ENCODE data around the gene CHAF1A. TPM values are rescaled to one million over a fixed set of nuclear protein-coding genes. Genes with fewer than 3 reads are reported as not detected.

The CHAF1A gene
- total RNA-seq, 3 donors from 2014 or later: 6.3 to 8.2 (median 7.9) TPM

DNA sequence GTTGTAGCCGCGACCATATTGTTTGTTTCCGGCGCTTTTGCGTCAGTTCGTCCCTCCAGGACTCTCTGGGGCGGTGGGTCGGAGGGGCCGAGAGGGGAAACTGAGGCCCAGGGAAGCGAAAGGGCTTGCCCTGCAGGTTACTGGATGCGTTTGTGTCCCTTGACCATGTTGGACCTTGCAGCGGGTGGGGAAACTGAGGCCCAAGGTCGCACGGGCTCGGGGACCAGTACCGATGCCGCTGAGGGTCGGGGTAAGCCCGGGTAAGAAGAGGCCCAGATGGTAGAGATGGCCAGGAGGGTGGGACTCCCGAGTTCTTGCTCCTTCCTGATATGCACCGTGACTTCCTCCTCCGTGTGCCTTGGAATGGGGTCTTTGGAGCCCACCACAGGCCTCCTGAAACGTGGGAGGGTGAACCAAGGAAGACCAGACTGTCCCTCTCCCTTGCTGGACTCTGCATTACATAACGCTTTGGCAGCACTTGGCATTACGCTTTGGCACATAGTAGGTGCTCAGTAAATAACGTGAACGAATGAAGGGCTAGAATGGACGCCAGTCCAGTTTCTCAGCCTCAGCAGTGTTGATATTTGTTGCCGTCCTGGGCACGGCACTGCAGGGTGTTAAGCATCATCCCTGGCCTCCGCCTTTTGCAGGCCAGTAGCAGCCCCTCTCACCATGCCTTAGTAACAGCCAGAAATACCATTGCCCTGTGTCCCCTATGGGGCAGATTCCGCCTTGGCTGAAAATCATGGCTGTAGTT is 743 bp downstream of the CHAF1A start:
- Histone ChIP-seq H3K4me1 (peaks cover 8 to 13% of the 10 kb centered on the region in 2 donors), H3K36me3 (no peaks in the 10 kb centered on the region), H3K27me3 (no peaks in the 10 kb centered on the region), H3K4me3 (peak overlapping the region; percentile 62 to 95 (median 89)), H3K9me3 (no peaks in the 10 kb centered on the region), H3K27ac (peak overlapping the region; percentile 90 to 97)
- TF ChIP-seq, protein P1, sequence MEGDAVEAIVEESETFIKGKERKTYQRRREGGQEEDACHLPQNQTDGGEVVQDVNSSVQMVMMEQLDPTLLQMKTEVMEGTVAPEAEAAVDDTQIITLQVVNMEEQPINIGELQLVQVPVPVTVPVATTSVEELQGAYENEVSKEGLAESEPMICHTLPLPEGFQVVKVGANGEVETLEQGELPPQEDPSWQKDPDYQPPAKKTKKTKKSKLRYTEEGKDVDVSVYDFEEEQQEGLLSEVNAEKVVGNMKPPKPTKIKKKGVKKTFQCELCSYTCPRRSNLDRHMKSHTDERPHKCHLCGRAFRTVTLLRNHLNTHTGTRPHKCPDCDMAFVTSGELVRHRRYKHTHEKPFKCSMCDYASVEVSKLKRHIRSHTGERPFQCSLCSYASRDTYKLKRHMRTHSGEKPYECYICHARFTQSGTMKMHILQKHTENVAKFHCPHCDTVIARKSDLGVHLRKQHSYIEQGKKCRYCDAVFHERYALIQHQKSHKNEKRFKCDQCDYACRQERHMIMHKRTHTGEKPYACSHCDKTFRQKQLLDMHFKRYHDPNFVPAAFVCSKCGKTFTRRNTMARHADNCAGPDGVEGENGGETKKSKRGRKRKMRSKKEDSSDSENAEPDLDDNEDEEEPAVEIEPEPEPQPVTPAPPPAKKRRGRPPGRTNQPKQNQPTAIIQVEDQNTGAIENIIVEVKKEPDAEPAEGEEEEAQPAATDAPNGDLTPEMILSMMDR (IDR thresholded peaks at IDR 0.05): no peak
- no peak for TF ChIP-seq POLR2AphosphoS5 (IDR thresholded peaks at IDR 0.05)
- no peak for TF ChIP-seq POLR2A (IDR thresholded peaks at IDR 0.05)
- intact Hi-C loops (cut with DNase I; ENCODE audit: low total_unique reads): no loop called here
- DNase-seq (ENCODE audit: low spot score in 2 of 2): no peak

DNA sequence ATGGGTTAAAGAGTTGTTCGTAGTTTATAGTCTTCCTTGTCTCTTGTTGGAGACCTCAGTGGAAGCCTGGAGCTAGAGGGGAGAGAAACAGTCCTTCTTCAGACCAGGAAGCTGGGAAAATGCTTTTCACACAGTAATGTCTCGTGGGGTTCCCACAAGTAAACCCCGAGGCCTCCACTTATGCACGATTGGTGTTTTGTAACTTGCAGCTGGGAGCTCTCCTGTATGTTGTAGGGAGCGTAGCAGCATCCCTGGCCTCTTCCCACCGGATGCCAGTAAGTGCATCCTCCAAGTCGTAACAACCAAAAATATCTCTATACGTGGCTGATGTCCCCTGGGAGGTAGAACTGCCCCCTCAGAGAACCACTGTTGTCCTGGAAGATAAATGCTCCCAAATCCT is 3.5 kb downstream of the CHAF1A start:
- no peak for DNase-seq (ENCODE audit: low spot score in 2 of 2)
- Histone ChIP-seq H3K27ac (no peak overlapping the region), H3K27me3 (no peaks in the 10 kb centered on the region), H3K9me3 (no peaks in the 10 kb centered on the region), H3K4me1 (peaks cover 8% of the 10 kb centered on the region in 2 donors), H3K36me3 (no peaks in the 10 kb centered on the region), H3K4me3 (no peak overlapping the region)
- intact Hi-C loops (cut with DNase I; ENCODE audit: low total_unique reads): loop anchor here (1.0 kb wide), 1 partner anchor 39 kb away; no protein-coding TSS in a partner anchor
- TF ChIP-seq POLR2AphosphoS5 (IDR thresholded peaks at IDR 0.05): no peak
- no peak for TF ChIP-seq POLR2A (IDR thresholded peaks at IDR 0.05)
- TF ChIP-seq, protein P1 (IDR thresholded peaks at IDR 0.05): no peak

- DNase-seq (ENCODE audit: low spot score in 2 of 2): no peak
- Histone ChIP-seq H3K4me3 (no peak overlapping the region), H3K36me3 (no peaks in the 10 kb centered on the region), H3K4me1 (peaks cover 8% of the 10 kb centered on the region in 2 donors), H3K27me3 (no peaks in the 10 kb centered on the region), H3K9me3 (no peaks in the 10 kb centered on the region), H3K27ac (no peak overlapping the region)
- TF ChIP-seq POLR2AphosphoS5 (IDR thresholded peaks at IDR 0.05) (no peak), POLR2A (IDR thresholded peaks at IDR 0.05) (no peak)
- TF ChIP-seq, protein P1 (IDR thresholded peaks at IDR 0.05): no peak
- intact Hi-C loops (cut with DNase I; ENCODE audit: low total_unique reads): loop anchor here (1.0 kb wide), 1 partner anchor 39 kb away; no protein-coding TSS in a partner anchor
Measured at GRCh38 chr19:4406626-4407025, 4.2 kb downstream of the CHAF1A start.

DNA sequence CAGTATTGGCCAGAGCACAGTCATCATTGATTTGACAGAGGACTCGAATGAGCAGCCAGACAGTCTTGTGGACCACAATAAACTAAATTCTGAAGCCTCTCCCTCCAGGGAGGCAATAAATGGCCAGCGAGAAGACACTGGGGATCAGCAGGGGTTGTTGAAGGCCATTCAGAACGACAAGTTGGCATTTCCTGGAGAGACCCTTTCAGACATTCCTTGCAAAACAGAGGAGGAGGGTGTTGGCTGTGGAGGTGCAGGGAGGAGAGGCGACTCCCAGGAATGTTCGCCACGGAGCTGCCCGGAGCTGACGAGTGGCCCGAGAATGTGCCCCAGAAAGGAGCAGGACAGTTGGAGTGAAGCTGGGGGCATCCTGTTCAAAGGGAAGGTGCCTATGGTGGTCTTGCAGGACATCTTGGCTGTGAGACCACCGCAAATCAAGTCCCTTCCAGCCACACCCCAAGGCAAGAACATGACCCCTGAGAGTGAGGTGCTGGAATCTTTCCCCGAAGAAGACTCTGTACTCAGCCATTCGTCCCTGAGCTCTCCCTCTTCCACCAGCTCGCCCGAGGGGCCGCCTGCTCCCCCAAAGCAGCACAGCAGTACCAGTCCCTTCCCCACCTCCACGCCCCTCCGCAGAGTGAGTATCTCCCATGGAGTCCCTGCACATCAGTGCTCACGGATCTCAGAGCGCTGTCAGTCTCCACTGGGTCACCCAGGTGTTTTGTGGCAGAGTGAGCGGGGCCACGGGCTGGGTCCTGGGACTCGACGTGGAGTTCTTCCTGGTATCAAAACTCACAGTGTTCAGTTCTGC is 6.9 kb downstream of the CHAF1A start:
- intact Hi-C loops (cut with DNase I; ENCODE audit: low total_unique reads): no loop called here
- DNase-seq (ENCODE audit: low spot score in 2 of 2): no peak

More for the DNA sequence above, 6.9 kb downstream of the CHAF1A start:
- no peaks in the 10 kb centered on the region for H3K27me3 ChIP-seq
- no peaks in the 10 kb centered on the region for H3K9me3 ChIP-seq
- no peak overlapping the region for H3K4me3 ChIP-seq
- H3K4me1 ChIP-seq: no peaks in the 10 kb centered on the region
- no peaks in the 10 kb centered on the region for H3K36me3 ChIP-seq
- no peak overlapping the region for H3K27ac ChIP-seq
- TF ChIP-seq, protein P1 (IDR thresholded peaks at IDR 0.05): no peak
- no peak for TF ChIP-seq POLR2A (IDR thresholded peaks at IDR 0.05)
- no peak for TF ChIP-seq POLR2AphosphoS5 (IDR thresholded peaks at IDR 0.05)

Data from breast epithelium (tissue), 4 donors.